Measurements from ENCODE around the gene MEGF6.

The MEGF6 gene

DNA sequence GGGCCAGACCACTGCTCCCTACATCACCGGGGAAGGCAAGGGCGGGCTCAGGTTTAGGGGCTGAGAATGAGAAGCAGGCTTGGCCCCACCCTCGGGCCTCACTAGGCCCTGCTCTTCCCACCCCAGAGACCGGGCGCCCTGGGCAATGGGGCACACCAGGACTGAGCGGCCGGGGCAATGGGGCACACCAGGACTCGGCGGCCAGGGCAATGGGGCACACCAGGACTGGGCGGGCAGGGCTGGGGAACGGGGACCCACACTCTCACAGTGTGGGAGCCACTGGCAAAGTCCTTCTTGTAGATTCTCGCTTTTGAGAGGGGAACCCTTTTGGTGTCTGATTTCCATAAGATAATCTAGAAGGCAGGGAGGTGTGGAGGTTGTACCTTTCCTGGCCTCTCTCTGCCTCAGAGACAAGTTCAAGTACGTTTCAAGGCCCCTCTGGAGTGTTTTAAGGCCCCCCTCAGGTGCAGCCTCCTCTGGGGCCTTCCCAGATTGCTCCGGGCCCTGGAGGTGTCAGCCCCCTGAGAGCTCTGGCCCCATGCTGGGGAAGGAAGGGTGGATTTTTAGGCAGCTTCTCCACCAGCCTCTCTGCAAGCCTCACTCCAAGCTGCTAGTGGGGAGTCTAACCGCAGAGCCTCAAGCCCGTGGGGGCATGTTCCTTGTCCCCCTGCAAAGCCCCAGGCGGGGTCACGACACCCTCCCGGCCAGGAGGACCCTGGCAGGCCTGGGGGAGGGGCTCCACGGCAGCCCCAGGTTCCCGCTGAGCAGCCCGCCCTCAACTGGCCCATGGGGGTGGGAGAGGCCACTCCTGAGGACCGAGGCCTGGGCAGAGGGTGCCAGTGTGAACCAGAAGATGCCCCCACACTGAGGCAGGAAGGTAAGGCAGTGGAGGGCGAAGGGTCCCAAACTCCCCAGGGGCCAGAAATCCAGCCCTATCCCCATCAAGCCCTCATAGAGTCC lies 90.6 kb downstream of the MEGF6 start:
- no peak for DNase-seq (ENCODE audit: low read depth in 2 of 2)

DNA sequence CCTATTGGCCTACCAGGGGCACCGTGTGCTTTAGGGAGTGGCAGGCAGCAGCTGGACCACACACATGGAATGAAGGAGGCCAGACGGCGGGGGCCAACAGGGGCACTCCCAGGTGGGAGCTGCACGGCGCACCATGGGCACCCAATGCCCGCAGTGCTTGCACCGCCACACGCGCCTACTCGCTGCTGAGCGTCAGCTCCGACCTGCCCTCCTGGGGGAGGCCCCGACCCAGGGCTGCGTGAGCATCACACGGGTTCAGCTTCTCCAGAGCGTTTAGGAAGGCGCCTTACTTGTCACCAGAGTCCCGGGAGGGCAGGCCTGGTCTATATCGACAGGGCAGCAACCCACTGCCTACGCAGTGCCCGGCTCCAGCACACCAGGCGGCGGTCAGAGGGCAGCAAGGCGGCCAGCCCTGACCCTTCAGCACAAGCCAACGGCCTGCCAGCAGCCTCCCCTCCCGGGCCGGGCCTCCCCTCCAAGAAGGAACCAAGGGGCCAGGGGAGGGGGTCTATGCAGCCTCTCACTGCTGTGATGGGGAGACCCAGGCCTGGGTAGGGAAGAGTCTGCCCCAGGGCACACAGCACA lies 91.9 kb downstream of the MEGF6 start:
- DNase-seq (ENCODE audit: low read depth in 2 of 2): no peak

DNA sequence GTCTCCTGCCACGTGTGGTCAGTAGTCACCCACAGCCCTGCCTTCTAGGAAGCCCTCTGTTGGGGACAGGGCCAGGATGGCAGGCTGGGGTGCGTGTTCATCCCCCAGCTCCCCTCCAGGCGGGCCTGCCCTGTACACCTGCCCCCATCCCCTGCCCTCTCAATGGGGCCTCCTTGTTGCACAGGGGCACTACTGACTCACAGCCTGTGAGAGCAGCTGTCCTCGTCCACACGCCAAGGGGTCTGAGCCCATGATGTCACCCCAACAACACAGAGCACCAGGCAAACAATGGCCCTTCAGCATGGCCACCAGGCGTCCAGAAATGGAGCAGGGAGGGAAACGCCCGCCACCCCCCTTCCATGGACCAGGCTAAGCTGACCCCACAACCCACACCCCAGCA lies 92.6 kb downstream of the MEGF6 start:
- no peak for DNase-seq (ENCODE audit: low read depth in 2 of 2)

GRCh38 chr1:3518256-3518655 lies 93.1 kb downstream of the MEGF6 start:
- peak in 1 of 2 donors; percentile 12 for DNase-seq (ENCODE audit: low read depth in 2 of 2)

- DNase-seq (ENCODE audit: low read depth in 2 of 2): no peak
Measured at GRCh38 chr1:3516911-3517675, 94.2 kb downstream of the MEGF6 start.

DNA sequence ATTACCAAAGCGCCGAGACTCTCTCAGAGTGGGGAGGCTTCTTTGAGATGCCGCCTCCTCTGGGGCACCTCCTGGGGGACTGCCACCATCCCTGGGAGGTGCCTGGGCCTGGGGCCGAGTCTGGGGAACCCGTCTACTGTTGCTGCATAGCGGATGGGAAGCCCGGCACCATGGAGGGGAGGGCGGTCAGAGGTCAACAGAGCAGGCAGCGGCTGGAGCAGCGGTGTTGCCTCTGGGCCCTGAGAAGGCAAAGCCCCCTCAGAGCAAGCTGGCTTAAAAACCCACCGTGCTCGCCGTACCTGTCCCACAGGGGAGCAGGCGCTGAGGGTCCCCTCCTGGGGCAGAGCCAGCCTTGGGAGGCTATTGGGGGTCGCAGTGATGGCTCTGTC lies 94.8 kb downstream of the MEGF6 start:
- DNase-seq (ENCODE audit: low read depth in 2 of 2): no peak

GRCh38 chr1:3515774-3516480 lies 95.4 kb downstream of the MEGF6 start:
- no peak for DNase-seq (ENCODE audit: low read depth in 2 of 2)

DNA sequence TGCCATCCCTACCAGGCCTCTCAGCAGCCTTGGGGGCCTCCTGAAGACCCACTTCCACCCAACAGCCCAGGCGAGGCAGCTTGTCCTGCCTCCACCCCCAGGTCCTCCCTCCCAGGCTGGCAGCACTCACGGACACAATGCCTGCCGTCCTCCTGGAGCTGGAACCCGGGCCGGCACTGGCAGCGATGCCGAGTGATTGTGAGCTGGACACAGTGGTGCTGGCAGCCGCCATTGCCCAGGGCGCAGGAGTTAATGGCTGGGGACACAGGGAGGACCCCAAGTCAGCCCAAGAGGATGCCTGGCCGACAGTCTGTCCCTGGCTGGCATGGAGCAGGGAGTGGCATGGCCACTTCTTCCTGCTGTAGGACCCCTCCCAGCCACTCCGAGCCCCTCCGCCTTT lies 96.0 kb downstream of the MEGF6 start:
- no peak for DNase-seq (ENCODE audit: low read depth in 2 of 2)

DNA sequence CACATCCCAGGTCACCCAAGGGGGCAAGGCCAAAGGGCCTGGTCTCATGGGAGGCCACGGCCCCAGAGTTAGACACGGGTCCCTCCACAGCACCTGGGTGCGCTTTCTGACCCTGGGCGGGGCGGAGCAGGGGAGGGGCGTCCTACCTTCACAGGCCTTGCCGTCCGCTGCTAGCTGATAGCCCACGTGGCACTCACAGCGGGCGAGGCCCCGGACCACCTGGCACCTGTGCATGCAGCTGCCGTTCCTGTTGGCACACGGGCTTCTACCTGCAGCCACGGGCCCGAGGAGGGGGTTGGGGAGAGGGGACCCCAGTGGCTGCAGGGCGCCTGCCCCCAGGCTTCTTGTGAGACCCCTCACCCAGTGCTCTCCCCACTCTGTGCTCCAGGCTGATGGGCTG lies 96.9 kb downstream of the MEGF6 start:
- no peak for DNase-seq (ENCODE audit: low read depth in 2 of 2)

DNA sequence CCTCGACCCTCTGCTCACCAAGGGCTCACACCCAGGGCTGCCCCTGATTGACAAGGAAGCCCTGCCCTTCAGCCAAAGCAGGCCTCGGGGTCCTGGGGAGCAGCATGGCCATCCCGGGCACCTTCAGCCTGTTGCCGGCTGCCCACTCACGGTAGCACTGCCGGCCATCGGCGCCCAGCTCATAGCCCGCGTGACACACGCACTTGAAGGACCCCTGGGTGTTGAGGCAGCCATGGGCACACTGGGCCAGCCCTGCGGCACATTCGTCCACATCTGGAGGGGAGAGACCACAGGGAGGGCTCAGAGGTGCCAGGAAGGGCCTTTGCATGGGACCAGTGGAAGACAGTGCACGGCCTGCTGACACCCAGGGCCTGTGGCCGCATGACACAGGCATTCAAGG lies 99.5 kb downstream of the MEGF6 start:
- no peak for DNase-seq (ENCODE audit: low read depth in 2 of 2)

DNA sequence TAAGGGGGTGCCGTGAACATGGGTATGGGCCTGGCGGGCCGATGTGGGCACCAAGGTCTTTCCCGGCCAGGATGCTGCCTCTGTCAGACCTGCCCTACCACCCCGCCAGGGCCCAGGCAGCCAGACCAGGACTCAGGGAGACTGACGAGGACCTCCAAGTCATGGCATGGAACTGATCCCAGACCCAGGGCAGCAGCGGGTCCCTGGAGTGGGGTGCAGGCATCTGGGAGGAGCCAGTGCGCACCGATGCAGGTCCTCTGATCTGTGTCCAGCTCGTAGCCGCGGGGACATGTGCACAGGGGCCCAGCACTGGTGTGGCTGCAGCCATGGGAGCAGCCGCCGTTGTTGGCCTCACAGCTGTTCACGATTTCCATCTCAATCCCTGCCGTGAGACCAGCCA lies 100.0 kb downstream of the MEGF6 start:
- no peak for DNase-seq (ENCODE audit: low read depth in 2 of 2)

DNA sequence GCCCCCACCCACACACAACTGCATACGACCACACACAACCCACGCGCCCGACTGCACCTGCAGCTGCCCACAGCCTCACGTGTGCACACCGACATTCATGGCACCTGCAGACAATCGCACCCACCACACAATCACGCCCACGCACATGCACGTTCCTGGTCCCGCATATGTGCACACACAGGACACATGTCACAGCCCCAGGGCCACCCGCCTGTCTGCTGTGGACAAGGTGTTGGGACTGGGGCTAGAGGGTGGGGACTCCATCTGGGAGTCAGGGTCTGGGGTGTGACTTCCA lies 100.4 kb downstream of the MEGF6 start:
- DNase-seq (ENCODE audit: low read depth in 2 of 2): no peak

DNA sequence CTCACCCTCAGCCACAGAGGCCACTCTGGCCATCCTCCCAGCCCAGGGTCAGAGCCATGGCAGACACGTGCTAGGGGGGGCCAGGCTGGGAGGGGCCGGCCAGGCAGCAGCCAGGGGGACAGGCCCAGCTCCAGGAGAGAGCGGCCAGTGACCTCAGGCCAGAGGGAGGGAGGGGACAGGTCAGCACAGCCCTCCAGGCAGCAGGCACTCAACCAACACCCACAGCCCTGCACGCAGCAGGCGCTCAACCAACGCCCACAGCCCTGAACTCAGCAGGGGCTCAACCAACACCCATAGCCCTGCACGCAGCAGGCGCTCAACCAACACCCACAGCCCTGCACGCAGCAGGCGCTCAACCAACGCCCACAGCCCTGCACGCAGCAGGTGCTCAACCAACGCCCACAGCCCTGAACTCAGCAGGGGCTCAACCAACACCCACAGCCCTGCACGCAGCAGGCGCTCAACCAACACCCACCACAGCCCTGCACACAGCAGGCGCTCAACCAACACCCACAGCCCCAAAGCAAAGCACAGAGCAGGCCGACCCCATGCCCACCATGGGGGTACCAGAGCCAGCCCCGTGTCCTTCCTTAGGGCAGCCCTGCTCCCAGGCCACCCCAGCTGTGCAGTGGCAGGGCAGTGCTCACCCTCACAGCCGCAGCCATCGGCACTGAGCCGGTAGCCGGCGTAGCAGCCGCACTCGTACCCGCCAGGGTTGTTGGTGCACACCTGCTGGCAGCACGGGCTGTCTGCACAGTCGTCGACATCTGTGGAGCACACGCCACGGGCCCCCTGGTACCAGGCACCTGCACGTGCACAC lies 101.0 kb downstream of the MEGF6 start:
- no peak for DNase-seq (ENCODE audit: low read depth in 2 of 2)

DNA sequence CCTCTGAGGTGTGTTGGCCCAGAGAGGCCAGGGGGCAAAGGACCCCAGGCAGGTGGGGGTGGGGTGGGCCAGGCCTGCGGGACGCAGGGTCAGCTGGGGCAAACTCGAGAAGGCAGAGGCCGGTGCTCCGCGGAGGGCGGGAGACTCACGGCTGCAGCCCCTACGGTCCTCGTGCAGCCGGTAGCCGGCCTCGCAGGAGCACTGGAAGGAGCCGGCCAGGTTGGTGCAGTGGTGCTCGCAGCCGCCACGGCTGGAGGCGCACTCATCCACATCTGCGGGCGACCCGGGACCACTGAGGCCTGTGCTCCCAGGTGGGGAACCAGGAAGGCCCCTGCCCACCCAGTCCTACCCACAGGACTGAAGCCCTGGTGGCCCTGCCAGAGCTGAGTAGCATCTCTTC lies 101.6 kb downstream of the MEGF6 start:
- no peak for DNase-seq (ENCODE audit: low read depth in 2 of 2)

DNA sequence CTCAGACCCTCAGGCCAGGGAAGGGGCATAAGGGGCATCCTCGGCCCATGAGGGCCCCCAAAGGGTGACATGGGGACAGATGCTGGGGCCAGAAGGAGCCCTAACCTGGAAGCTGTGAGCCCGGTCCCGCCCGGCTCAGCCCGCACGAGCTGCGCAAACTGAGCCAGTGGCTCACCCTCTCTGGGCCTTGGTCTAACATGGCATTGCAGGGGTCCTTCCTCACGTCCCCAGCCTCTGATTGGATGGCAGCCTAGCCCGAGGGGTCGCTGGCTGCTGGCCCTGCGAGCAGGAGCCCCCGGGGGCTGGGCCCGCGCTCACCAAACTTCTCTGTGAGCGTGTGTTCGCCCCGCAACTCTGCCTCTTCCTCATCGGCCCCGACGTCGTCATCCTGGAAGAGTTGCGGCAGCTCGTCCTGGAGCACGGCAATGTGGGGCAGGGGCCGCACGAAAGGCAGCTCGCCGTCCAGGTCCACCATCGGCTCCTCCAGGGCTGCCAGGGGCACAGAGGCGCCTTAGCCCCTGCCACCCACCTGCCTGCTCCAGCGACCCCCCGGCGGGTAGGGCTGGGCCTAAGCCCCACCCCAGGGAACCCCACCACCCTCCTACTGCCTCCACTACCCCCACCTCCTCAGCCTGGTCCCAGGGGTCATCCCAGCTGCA lies 102.4 kb downstream of the MEGF6 start:
- DNase-seq (ENCODE audit: low read depth in 2 of 2): no peak

DNA sequence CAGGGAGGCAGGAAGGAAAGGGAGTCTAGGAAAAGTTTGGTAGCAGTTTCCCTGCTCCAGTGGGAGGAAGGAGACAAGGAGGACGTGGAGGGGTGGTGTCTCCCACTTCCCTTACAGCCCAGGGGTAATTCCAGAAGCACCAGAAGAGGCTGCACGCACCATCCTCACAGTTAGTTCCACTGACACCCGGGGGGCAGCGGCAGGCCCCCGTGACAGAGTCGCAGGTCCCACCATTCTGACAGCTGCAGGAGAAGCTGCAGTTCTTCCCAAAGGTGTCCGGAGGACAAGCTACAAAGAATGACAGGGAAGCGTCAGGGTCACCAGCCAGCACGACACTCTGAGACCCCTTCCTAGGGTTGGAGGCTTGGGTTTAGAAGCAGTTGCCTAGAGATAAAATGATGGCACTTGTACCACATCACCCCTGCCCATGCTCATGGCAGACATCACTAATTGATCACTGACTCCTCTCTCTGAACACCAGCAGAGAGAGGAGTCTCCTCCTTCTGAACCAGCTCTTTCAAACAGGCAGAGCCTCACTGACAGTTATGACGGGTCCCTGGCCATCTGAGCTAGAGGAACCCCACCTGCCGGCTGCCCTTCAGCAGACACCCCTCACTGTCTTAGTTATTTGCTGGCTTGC lies 103.6 kb downstream of the MEGF6 start:
- no peak for DNase-seq (ENCODE audit: low read depth in 2 of 2)

GRCh38 chr1:3506943-3507342 lies 104.4 kb downstream of the MEGF6 start:
- no peak for DNase-seq (ENCODE audit: low read depth in 2 of 2)

DNA sequence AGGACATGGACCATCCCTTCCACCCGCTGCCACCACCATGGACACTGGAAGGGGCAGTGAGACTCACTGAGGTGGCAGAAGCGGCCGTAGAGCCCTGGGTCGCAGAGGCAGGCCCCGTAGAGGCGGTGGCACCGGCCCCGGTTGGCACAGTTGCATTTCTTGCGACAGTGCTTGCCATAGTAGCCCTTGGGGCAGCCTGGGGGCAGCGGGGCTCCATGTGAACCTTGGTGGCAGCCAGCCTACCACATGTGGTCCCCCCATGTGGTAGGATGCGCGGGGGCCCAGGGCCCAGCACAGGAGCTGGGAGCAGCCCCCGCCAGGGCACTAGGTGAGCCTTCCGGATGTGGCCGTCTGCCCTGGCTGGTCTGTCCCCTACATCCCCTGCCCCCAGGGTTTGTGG lies 105.3 kb downstream of the MEGF6 start:
- DNase-seq (ENCODE audit: low read depth in 2 of 2): no peak

DNA sequence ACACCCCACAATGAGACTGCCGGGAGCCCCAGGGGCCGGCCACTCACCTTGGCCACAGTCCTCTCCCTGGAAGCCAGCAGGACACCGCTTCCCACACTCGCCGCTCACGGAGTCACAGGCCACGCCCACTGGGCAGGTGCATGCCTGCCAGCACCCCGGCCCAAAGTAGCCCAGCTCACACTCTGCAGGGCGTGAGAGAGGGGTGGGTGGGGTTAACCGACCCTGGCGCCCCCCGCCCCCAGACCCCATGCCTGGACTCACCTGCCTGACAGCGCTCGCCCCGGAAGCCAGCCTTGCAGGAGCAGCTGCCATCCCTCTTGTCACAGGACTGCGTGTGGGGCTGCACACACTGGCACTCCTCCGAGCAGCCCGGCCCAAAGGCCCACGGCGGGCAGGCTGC lies 106.1 kb downstream of the MEGF6 start:
- no peak for DNase-seq (ENCODE audit: low read depth in 2 of 2)

GRCh38 chr1:3504822-3505153 lies 106.5 kb downstream of the MEGF6 start:
- DNase-seq (ENCODE audit: low read depth in 2 of 2): no peak

Data from stimulated activated CD4-positive, alpha-beta T cell treated with anti-CD3 and anti-CD28 coated beads, Interleukin-1b, Interleukin-23, amount 100 ng/mL, for 4 hours (primary cell).